HepG2 (cell line): ENCODE measurements around the gene TXNDC16. TPM values are rescaled to one million over a fixed set of nuclear protein-coding genes. Genes with fewer than 3 reads are reported as not detected.

Experiments
- ATAC-seq: fragments of 200-7000 bp; cut with Tn5 transposase; 3 replicates; pipeline ENCODE4 v1.9.1; 2020; ENCODE audit warnings: mild to moderate bottlenecking, moderate library complexity
- BruUV-seq: library from RNA; stranded (reverse); fragments of 400-500 nt; replicated peaks from 2 replicates; lab custom pipeline; 2021; lab: Mats Ljungman, UMichigan
- CTCF ChIA-PET: fragments of 300-600 bp; formaldehyde crosslinking; extraction: SDS; loops from one replicate; lab custom pipeline; 2021; ENCODE audit warnings: low total read pairs, inconsistent platforms, low intra/inter-chr PET ratio; lab: Yijun Ruan, JAX
- POLR2A ChIA-PET: fragments of 350-600 bp; sonication (Branson Sonifier 250); formaldehyde crosslinking; loops from one replicate; lab custom pipeline; 2020; ENCODE audit warnings: antibody characterized with exemption, inconsistent platforms; lab: Yijun Ruan, JAX
- DNase-seq: peaks from one replicate; pipeline ENCODE4 v3.0.0-alpha.2; 2015; ENCODE audit warnings: low spot score
- FAIRE-seq: peaks from 3 replicates; lab custom pipeline; 2011; peaks lifted over from hg19 to GRCh38; lab: Jason Lieb, UNC
- H2AFZ ChIP-seq: one replicate; pipeline ENCODE4 v1.6.1; 2011; ENCODE audit warnings: low read length, inconsistent platforms
- H3K27ac ChIP-seq: fragments of 300-600 bp; 3 replicates; pipeline ENCODE4 v1.8.0; 2011; ENCODE audit warnings: mixed run types, mild to moderate bottlenecking, mixed read lengths, low read length, inconsistent platforms; ENCODE audit not compliant: insufficient read depth; ENCODE audit errors: extremely low read length
- H3K27me3 ChIP-seq, 2 experiments: fragments of 200-600 bp in 1 of 2; 2 replicates in 1 of 2; 3 replicates in 1 of 2; pipeline versions ENCODE4 v1.6.0 to v1.8.0; 2011; ENCODE audit warnings: low read length in 2 of 2, mild to moderate bottlenecking in 2 of 2, moderate library complexity in 2 of 2, inconsistent platforms in 1 of 2; ENCODE audit not compliant: insufficient read depth in 2 of 2, control insufficient read depth in 1 of 2
- H3K36me3 ChIP-seq, 2 experiments: fragments of 200-600 bp in 1 of 2; replicated peaks in 1 of 2; 2 replicates in 1 of 2; 3 replicates in 1 of 2; pipeline versions ENCODE4 v1.5.1 to v1.8.0; 2011; ENCODE audit warnings: low read length in 2 of 2, inconsistent platforms in 1 of 2; ENCODE audit not compliant: insufficient read depth in 2 of 2, control insufficient read depth in 1 of 2
- H3K4me1 ChIP-seq: 2 replicates; pipeline ENCODE4 v1.5.1; 2012; ENCODE audit warnings: low read length, inconsistent platforms; ENCODE audit not compliant: insufficient read depth
- H3K4me2 ChIP-seq: 2 replicates; pipeline ENCODE4 v1.6.0; 2011; ENCODE audit warnings: low read depth, low read length, inconsistent platforms
- H3K4me3 ChIP-seq, 3 experiments: fragments of 200-600 bp in 1 of 3; sonication (generic), shearing (Covaris generic) in 1 of 3; replicated peaks in 1 of 3; 2 replicates each; pipeline ENCODE4 v1.5.1; 2011 to 2016; ENCODE audit warnings: low read length in 3 of 3, inconsistent platforms in 2 of 3, low read depth in 2 of 3, mild to moderate bottlenecking in 2 of 3, control low read depth in 1 of 3, mixed read lengths in 1 of 3; ENCODE audit not compliant: insufficient read depth in 1 of 3
- H3K79me2 ChIP-seq: one replicate; pipeline ENCODE4 v1.6.1; 2011; ENCODE audit warnings: low read length, inconsistent platforms; ENCODE audit not compliant: insufficient read depth
- H3K9ac ChIP-seq: 2 replicates; pipeline ENCODE4 v1.6.0; 2011; ENCODE audit warnings: mild to moderate bottlenecking, low read depth, low read length, inconsistent platforms; ENCODE audit not compliant: insufficient read depth
- H3K9me3 ChIP-seq: 2 replicates; pipeline ENCODE4 v1.5.1; 2012; ENCODE audit warnings: mild to moderate bottlenecking, low read length
- H4K20me1 ChIP-seq: 2 replicates; pipeline ENCODE4 v1.6.0; 2011; ENCODE audit warnings: inconsistent platforms, mild to moderate bottlenecking, low read length, moderate library complexity; ENCODE audit not compliant: insufficient read depth
- CREB1 ChIP-seq, 2 experiments: fragments of 450-650 bp in 1 of 2; IDR thresholded peaks; 2 replicates each; pipeline ENCODE4 v1.6.1; 2016 to 2017; ENCODE audit warnings: control low read depth in 1 of 2, mild to moderate bottlenecking in 1 of 2, missing compliant biosample characterization in 1 of 2, missing genetic modification characterization in 1 of 2
- EHMT2 ChIP-seq: fragments of 200-600 bp; sonication (generic); IDR thresholded peaks from 2 replicates; pipeline ENCODE4 v1.7.0; 2017; ENCODE audit warnings: antibody characterized with exemption, low read depth, low read length, borderline replicate concordance
- FOXK1 ChIP-seq: sonication (generic); formaldehyde crosslinking; IDR thresholded peaks from 2 replicates; pipeline ENCODE4 v1.4.0; 2020; ENCODE audit warnings: low read depth, missing genetic modification reagents, borderline replicate concordance
- HES4 ChIP-seq: sonication (generic); formaldehyde crosslinking; IDR thresholded peaks from 2 replicates; pipeline ENCODE4 v1.9.0; 2021; ENCODE audit warnings: mild to moderate bottlenecking, missing genetic modification reagents, borderline replicate concordance
- NFYC ChIP-seq: IDR thresholded peaks from 2 replicates; pipeline ENCODE4 v1.6.1; 2016; ENCODE audit warnings: missing genetic modification reagents, missing compliant biosample characterization
- SRSF1 ChIP-seq: fragments of 200-400 bp; formaldehyde crosslinking; optimal IDR thresholded peaks from 2 replicates; pipeline ENCODE3; 2017; ENCODE audit warnings: mild to moderate bottlenecking, low read depth, low read length, moderate library complexity
- ZNF367 ChIP-seq: sonication (generic); formaldehyde crosslinking; IDR thresholded peaks from 2 replicates; pipeline ENCODE4 v1.4.0; 2020; ENCODE audit warnings: missing genetic modification reagents, borderline replicate concordance
- WGBS: methylation state at CpG from one replicate; pipeline ENCODE4 v1.1.6; 2017; ENCODE audit warnings: low lambda C conversion rate; 5-methylcytosine and 5-hydroxymethylcytosine counted together
- in situ Hi-C: cut with HindIII; loops from 2 replicates; pipeline ENCODE4 v1.10.0; 2017; ENCODE audit warnings: low pct_unique_long_range_greater_than_20kb; ENCODE audit not compliant: extremely low pct_ligation_motif_present
- intact Hi-C: fragments of 100-400 bp; cut with micrococcal nuclease; formaldehyde crosslinking; loops from one replicate; pipeline ENCODE4 v1.10.0; 2022; ENCODE audit not compliant: unreplicated experiment
- polyA plus RNA-seq, 8 experiments: library from polyadenylated mRNA; depleted of rRNA in 3 of 8; stranded (reverse) in 7 of 8; unstranded in 1 of 8; fragments of >200 nt; fragmentation: Illumina TruSeq in 4 of 8; extraction: Trizol in 4 of 8; gene quantifications; 2 replicates each; pipeline versions ENCODE4 v1.2.1 to v1.2.3, GENCODE V29; 2011 to 2016; ENCODE audit warnings: low read depth in 4 of 8, missing spikeins in 1 of 8, mixed read lengths in 1 of 8; ENCODE audit not compliant: insufficient read depth in 1 of 8
- total RNA-seq, 5 experiments: library from RNA; depleted of rRNA; stranded (reverse); fragments of >200 nt; fragmentation: Illumina TruSeq; extraction: Trizol; gene quantifications; 2 replicates each; pipeline ENCODE4 v1.2.3, GENCODE V29; 2016; ENCODE audit warnings: low read depth in 1 of 5
- TF ChIP-seq, protein P1 (sequence below): IDR thresholded peaks from 2 replicates; pipeline ENCODE4 v1.6.1; 2018; ENCODE audit warnings: missing genetic modification reagents
- TF ChIP-seq, protein P2 (sequence below): sonication (generic); formaldehyde crosslinking; IDR thresholded peaks from 2 replicates; pipeline ENCODE4 v1.4.0; 2020; ENCODE audit warnings: missing genetic modification reagents; ENCODE audit errors: not compliant biosample characterization
- TF ChIP-seq, protein P3 (sequence below): sonication (generic); formaldehyde crosslinking; IDR thresholded peaks from 2 replicates; pipeline ENCODE4 v1.8.1; 2023; ENCODE audit warnings: mild to moderate bottlenecking, inconsistent platforms, moderate library complexity, missing genetic modification reagents, borderline replicate concordance
- TF ChIP-seq, protein P4 (sequence below): sonication (generic); formaldehyde crosslinking; IDR thresholded peaks from 2 replicates; pipeline ENCODE4 v1.5.0; 2020; ENCODE audit warnings: missing genetic modification reagents
- TF ChIP-seq, protein P5 (sequence below): sonication (generic); formaldehyde crosslinking; IDR thresholded peaks from 2 replicates; pipeline ENCODE4 v1.9.0; 2021; ENCODE audit warnings: missing genetic modification reagents, borderline replicate concordance
- TF ChIP-seq, protein P6 (sequence below): sonication (generic); formaldehyde crosslinking; IDR thresholded peaks from 2 replicates; pipeline ENCODE4 v1.4.0; 2020; ENCODE audit warnings: mild to moderate bottlenecking, missing genetic modification reagents
- TF ChIP-seq, protein P7 (sequence below): sonication (generic); formaldehyde crosslinking; IDR thresholded peaks from 2 replicates; pipeline ENCODE4 v1.8.1; 2023; ENCODE audit warnings: mild to moderate bottlenecking, missing genetic modification reagents, borderline replicate concordance

TXNDC16 gene
- total and polyA plus RNA-seq, 2 of the 13 experiments (the other 11 are each of a cell fraction or from before 2014, with no cell fraction given): 4.6 to 6.2 TPM

DNA sequence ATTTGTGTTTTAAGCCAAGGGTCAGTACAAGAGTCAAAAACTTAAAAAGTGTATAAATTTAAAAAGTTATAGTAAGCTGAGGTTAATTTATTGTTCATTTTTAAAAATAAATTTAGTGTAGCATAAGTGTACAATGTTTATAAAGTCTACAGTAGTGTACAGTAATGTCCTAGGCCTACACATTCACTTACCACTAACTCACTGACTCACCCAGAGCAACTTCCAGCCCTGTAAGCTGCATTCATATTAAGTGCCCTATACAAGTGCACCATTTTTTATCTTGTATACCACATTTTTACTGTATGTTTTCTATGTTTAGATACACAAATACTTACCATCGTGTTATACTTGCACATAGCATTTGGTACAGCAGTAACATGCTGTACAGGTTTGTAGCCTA, 38.0 kb upstream of the TXNDC16 start:
- CTCF ChIA-PET: no interaction called here
- Histone ChIP-seq H3K9ac (no peak overlapping the region), H3K36me3 (no peaks in the 10 kb centered on the region), H3K27me3 (no peaks in the 10 kb centered on the region), H4K20me1 (no peaks in the 10 kb centered on the region), H3K79me2 (no peaks in the 10 kb centered on the region), H3K4me2 (no peak overlapping the region), H3K4me3 (no peak overlapping the region), H3K9me3 (no peaks in the 10 kb centered on the region), H3K27ac (no peak overlapping the region), H2AFZ (no peak overlapping the region), H3K4me1 (no peaks in the 10 kb centered on the region)
- BruUV-seq: no TSS peak
- intact Hi-C loops: no loop called here
- no peak for FAIRE-seq
- WGBS: 5% methylated on average over 1 of the region's 1 CpG
- POLR2A ChIA-PET: no interaction called here
- DNase-seq: no peak
- no peak for ATAC-seq
- in situ Hi-C loops: no loop called here
- TF ChIP-seq, protein P1, sequence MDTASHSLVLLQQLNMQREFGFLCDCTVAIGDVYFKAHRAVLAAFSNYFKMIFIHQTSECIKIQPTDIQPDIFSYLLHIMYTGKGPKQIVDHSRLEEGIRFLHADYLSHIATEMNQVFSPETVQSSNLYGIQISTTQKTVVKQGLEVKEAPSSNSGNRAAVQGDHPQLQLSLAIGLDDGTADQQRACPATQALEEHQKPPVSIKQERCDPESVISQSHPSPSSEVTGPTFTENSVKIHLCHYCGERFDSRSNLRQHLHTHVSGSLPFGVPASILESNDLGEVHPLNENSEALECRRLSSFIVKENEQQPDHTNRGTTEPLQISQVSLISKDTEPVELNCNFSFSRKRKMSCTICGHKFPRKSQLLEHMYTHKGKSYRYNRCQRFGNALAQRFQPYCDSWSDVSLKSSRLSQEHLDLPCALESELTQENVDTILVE (CRISPR knock-in tag): no peak
- TF ChIP-seq NFYC (CRISPR knock-in tag) (no peak), FOXK1 (no peak), CREB1 (IDR thresholded peaks at IDR 0.05) (no peak), CREB1 (CRISPR knock-in tag; IDR thresholded peaks at IDR 0.05) (no peak), ZNF367 (CRISPR knock-in tag) (no peak), HES4 (CRISPR knock-in tag) (no peak), EHMT2 (no peak), SRSF1 (no peak)
- TF ChIP-seq, protein P2, sequence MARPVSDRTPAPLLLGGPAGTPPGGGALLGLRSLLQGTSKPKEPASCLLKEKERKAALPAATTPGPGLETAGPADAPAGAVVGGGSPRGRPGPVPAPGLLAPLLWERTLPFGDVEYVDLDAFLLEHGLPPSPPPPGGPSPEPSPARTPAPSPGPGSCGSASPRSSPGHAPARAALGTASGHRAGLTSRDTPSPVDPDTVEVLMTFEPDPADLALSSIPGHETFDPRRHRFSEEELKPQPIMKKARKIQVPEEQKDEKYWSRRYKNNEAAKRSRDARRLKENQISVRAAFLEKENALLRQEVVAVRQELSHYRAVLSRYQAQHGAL (CRISPR knock-in tag): no peak
- TF ChIP-seq, protein P3, sequence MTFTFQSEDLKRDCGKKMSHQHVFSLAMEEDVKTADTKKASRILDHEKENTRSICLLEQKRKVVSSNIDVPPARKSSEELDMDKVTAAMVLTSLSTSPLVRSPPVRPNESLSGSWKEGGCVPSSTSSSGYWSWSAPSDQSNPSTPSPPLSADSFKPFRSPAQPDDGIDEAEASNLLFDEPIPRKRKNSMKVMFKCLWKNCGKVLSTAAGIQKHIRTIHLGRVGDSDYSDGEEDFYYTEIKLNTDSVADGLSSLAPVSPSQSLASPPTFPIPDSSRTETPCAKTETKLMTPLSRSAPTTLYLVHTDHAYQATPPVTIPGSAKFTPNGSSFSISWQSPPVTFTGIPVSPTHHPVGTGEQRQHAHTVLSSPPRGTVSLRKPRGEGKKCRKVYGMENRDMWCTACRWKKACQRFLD (CRISPR knock-in tag): no peak
- TF ChIP-seq, protein P4, sequence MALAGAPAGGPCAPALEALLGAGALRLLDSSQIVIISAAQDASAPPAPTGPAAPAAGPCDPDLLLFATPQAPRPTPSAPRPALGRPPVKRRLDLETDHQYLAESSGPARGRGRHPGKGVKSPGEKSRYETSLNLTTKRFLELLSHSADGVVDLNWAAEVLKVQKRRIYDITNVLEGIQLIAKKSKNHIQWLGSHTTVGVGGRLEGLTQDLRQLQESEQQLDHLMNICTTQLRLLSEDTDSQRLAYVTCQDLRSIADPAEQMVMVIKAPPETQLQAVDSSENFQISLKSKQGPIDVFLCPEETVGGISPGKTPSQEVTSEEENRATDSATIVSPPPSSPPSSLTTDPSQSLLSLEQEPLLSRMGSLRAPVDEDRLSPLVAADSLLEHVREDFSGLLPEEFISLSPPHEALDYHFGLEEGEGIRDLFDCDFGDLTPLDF (CRISPR knock-in tag): no peak
- TF ChIP-seq, protein P5, sequence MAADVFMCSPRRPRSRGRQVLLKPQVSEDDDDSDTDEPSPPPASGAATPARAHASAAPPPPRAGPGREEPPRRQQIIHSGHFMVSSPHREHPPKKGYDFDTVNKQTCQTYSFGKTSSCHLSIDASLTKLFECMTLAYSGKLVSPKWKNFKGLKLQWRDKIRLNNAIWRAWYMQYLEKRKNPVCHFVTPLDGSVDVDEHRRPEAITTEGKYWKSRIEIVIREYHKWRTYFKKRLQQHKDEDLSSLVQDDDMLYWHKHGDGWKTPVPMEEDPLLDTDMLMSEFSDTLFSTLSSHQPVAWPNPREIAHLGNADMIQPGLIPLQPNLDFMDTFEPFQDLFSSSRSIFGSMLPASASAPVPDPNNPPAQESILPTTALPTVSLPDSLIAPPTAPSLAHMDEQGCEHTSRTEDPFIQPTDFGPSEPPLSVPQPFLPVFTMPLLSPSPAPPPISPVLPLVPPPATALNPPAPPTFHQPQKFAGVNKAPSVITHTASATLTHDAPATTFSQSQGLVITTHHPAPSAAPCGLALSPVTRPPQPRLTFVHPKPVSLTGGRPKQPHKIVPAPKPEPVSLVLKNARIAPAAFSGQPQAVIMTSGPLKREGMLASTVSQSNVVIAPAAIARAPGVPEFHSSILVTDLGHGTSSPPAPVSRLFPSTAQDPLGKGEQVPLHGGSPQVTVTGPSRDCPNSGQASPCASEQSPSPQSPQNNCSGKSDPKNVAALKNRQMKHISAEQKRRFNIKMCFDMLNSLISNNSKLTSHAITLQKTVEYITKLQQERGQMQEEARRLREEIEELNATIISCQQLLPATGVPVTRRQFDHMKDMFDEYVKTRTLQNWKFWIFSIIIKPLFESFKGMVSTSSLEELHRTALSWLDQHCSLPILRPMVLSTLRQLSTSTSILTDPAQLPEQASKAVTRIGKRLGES (CRISPR knock-in tag): no peak
- TF ChIP-seq, protein P6, sequence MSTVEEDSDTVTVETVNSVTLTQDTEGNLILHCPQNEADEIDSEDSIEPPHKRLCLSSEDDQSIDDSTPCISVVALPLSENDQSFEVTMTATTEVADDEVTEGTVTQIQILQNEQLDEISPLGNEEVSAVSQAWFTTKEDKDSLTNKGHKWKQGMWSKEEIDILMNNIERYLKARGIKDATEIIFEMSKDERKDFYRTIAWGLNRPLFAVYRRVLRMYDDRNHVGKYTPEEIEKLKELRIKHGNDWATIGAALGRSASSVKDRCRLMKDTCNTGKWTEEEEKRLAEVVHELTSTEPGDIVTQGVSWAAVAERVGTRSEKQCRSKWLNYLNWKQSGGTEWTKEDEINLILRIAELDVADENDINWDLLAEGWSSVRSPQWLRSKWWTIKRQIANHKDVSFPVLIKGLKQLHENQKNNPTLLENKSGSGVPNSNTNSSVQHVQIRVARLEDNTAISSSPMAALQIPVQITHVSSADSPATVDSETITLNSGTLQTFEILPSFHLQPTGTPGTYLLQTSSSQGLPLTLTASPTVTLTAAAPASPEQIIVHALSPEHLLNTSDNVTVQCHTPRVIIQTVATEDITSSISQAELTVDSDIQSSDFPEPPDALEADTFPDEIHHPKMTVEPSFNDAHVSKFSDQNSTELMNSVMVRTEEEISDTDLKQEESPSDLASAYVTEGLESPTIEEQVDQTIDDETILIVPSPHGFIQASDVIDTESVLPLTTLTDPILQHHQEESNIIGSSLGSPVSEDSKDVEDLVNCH (CRISPR knock-in tag): no peak
- TF ChIP-seq, protein P7, sequence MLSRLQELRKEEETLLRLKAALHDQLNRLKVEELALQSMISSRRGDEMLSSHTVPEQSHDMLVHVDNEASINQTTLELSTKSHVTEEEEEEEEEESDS (CRISPR knock-in tag): no peak
